Measurements from ENCODE around the gene PNLIP.

Gene PNLIP

GRCh38 chr10:116538456-116538855 is 7.3 kb upstream of the PNLIP start:
- DNase-seq (ENCODE audit: low read depth in 1 of 2, low spot score in 1 of 2), result no peak
- no peak for TF ChIP-seq POLR2AphosphoS5 (IDR thresholded peaks at IDR 0.05; ENCODE audit: low read depth)
- no peak for TF ChIP-seq SPI1 (IDR thresholded peaks at IDR 0.05; ENCODE audit: borderline replicate concordance, low read depth)
- no peak for TF ChIP-seq GABPA (IDR thresholded peaks at IDR 0.05; ENCODE audit: low read depth)
- no peak for TF ChIP-seq REST (IDR thresholded peaks at IDR 0.05; ENCODE audit: insufficient replicate concordance, low read depth)
- TF ChIP-seq CTCF (IDR thresholded peaks at IDR 0.05; ENCODE audit: insufficient read depth, low read length), result no peak

GRCh38 chr10:116538992-116539391 is 6.7 kb upstream of the PNLIP start:
- TF ChIP-seq POLR2AphosphoS5 (IDR thresholded peaks at IDR 0.05; ENCODE audit: low read depth) (no peak), SPI1 (IDR thresholded peaks at IDR 0.05; ENCODE audit: borderline replicate concordance, low read depth) (no peak), REST (IDR thresholded peaks at IDR 0.05; ENCODE audit: insufficient replicate concordance, low read depth) (no peak), CTCF (IDR thresholded peaks at IDR 0.05; ENCODE audit: insufficient read depth, low read length) (no peak), GABPA (IDR thresholded peaks at IDR 0.05; ENCODE audit: low read depth) (no peak)
- Histone ChIP-seq H3K4me3 (replicated peaks; ENCODE audit: insufficient read depth, low read length) (no peak overlapping the region), H3K27ac (replicated peaks) (no peak overlapping the region), H3K27me3 (ENCODE audit: insufficient read depth, poor library complexity, severe bottlenecking) (no peaks in the 10 kb centered on the region)
- no peak for DNase-seq (ENCODE audit: low read depth in 1 of 2, low spot score in 1 of 2)

More at GRCh38 chr10:116538456-116538855, 7.3 kb upstream of the PNLIP start:
- H3K27ac ChIP-seq (replicated peaks), result no peak overlapping the region
- H3K4me3 ChIP-seq (replicated peaks; ENCODE audit: insufficient read depth, low read length), result no peak overlapping the region
- no peaks in the 10 kb centered on the region for H3K27me3 ChIP-seq (ENCODE audit: insufficient read depth, poor library complexity, severe bottlenecking)

- H3K27ac ChIP-seq (replicated peaks), result no peak overlapping the region
- no peak overlapping the region for H3K4me3 ChIP-seq (replicated peaks; ENCODE audit: insufficient read depth, low read length)
- TF ChIP-seq SPI1 (IDR thresholded peaks at IDR 0.05; ENCODE audit: borderline replicate concordance, low read depth) (no peak), REST (IDR thresholded peaks at IDR 0.05; ENCODE audit: insufficient replicate concordance, low read depth) (no peak), POLR2AphosphoS5 (IDR thresholded peaks at IDR 0.05; ENCODE audit: low read depth) (no peak), GABPA (IDR thresholded peaks at IDR 0.05; ENCODE audit: low read depth) (no peak), CTCF (IDR thresholded peaks at IDR 0.05; ENCODE audit: insufficient read depth, low read length) (no peak)
- H3K27me3 ChIP-seq (ENCODE audit: insufficient read depth, poor library complexity, severe bottlenecking), result no peaks in the 10 kb centered on the region
- DNase-seq (ENCODE audit: low read depth in 1 of 2, low spot score in 1 of 2), result no peak
These were observed 4.9 kb upstream of the PNLIP start for GRCh38 chr10:116540814-116541213.

All from HL-60 (cell line).